IgD-negative memory B cell (primary cell): ENCODE measurements around the gene BAG1. TPM values are rescaled to one million over a fixed set of nuclear protein-coding genes. Genes with fewer than 3 reads are reported as not detected.

Experiments used
- H3K27ac Mint-ChIP-seq, 3 donors: one replicate each; pipeline ENCODE4 v1.8.0; 2020 to 2022; ENCODE audit warnings: mild to moderate bottlenecking in 3 of 3, mixed read lengths in 3 of 3, moderate library complexity in 1 of 3
- H3K27me3 Mint-ChIP-seq: one replicate; pipeline ENCODE4 v1.8.0; 2021; ENCODE audit warnings: mixed read lengths
- H3K36me3 Mint-ChIP-seq: one replicate; pipeline ENCODE4 v1.8.0; 2020; ENCODE audit warnings: mild to moderate bottlenecking, mixed read lengths
- H3K4me1 Mint-ChIP-seq, 3 donors: one replicate each; pipeline ENCODE4 v1.8.0; 2020 to 2022; ENCODE audit warnings: mixed read lengths in 3 of 3, mild to moderate bottlenecking in 1 of 3
- H3K4me3 Mint-ChIP-seq, 4 donors: one replicate each; pipeline ENCODE4 v1.8.0; 2020 to 2022; ENCODE audit warnings: mild to moderate bottlenecking in 4 of 4, mixed read lengths in 4 of 4, moderate library complexity in 3 of 4
- H3K9me3 Mint-ChIP-seq, 3 donors: one replicate each; pipeline ENCODE4 v1.8.0; 2020 to 2021; ENCODE audit warnings: mixed read lengths in 3 of 3, mild to moderate bottlenecking in 1 of 3
- polyA plus RNA-seq: library from polyadenylated mRNA; unstranded; fragments of 300-500 nt; fragmentation: Illumina TruSeq; gene quantifications from one replicate; pipeline ENCODE4 v1.2.3, GENCODE V29; 2021

Gene BAG1
- polyA plus RNA-seq, 1 donor from 2014 or later: 89.3 TPM

DNA sequence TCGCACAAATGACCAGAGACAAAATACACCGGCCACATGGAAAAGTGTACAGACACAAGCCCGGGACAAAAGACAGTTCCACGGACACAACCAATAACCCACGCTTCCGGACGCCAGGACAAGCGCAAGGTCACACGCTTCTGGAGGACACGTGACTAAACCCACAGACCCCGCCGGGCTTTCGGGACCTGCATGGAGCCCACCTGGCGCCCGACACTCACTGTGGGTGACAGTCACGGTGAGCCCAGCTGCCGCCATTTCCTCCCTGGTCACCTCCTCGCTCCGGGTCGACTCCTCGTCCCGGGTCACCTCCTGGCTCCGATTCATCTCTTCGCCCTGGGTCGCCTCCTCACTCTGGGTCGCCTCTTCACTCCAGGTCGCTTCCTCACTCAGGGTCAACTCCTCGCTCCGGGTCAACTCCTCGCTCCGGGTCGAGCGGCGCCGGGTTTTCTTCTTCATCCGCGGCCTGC is 470 bp downstream of the BAG1 start:
- H3K9me3 Mint-ChIP-seq: no peaks in the 10 kb centered on the region
- H3K4me1 Mint-ChIP-seq: peaks cover 16 to 33% (median 22%) of the 10 kb centered on the region in 3 donors
- no peaks in the 10 kb centered on the region for H3K27me3 Mint-ChIP-seq
- peak overlapping the region; percentile 55 to 93 (median 91) for H3K27ac Mint-ChIP-seq
- peak overlapping the region; percentile 93 to 98 (median 95) for H3K4me3 Mint-ChIP-seq
- H3K36me3 Mint-ChIP-seq: peaks cover 3% of the 10 kb centered on the region

DNA sequence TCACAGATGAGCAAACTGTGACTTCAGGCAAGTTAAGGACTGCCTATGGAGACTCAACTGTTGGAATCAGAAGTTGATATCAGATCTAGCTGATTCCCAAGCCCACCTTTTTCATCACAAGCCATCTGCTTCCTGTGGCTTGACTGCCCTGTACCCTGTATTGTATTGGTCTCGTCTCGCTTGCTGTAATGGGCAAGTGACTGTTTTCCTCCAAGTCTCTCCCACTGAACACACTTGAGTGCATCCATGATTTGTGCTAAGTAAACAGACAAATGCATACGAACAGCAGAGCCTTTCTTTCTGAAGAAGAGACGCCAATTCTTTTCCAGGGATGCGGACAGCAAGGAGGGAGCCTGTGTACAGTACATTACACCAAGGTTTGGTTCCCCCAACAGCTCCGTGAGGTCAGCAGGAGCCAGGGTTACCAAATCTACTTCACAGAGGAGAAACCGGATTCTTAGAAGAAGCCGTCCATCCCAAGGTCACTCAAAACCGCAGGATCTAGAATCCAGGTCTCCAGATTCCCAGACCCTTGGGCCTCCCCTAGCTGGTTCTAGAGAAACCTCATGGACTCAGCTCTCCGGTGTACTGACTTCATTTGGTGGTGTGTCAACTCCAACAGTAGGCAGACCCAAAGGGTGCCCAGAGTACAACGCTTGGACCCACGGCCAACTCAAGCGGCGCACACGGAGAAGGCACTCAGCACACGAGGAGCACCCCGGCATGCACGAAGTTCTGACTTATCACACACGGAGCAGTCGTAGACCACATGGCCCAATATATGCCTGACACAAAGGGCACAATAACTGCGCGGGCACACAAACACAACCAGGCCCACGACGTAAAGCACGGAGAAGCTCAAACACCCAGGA is 1.1 kb downstream of the BAG1 start:
- Mint-ChIP-seq H3K27me3 (no peaks in the 10 kb centered on the region), H3K36me3 (peaks cover 3% of the 10 kb centered on the region), H3K4me3 (peak overlapping the region; percentile 93 to 98 (median 95)), H3K9me3 (no peaks in the 10 kb centered on the region), H3K27ac (peak overlapping the region; percentile 55 to 93 (median 91)), H3K4me1 (peaks cover 18 to 33% (median 22%) of the 10 kb centered on the region in 3 donors)

DNA sequence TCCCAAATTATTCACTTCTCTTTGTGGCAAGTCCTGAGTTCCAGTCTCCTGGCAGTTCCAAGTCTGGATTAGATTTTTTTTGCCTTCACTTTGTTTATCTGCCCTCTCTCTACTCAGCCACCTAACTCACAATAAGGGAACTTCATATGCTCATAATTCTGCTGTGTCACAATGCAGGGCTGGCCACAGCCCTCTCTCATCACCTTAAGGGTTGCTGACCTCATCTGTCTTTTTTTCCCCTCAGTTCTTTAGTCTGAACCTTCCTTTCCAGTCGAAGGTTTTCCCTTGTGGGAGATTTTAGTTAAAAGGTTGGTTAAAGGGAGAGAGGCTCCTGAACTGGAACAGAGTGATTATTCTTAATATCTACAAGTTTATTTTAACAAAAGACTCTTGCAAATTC is 4.1 kb downstream of the BAG1 start:
- Mint-ChIP-seq H3K36me3 (peaks cover 4% of the 10 kb centered on the region), H3K4me1 (peaks cover 18 to 20% (median 19%) of the 10 kb centered on the region in 3 donors), H3K9me3 (no peaks in the 10 kb centered on the region), H3K27ac (no peak overlapping the region), H3K4me3 (no peak overlapping the region), H3K27me3 (no peaks in the 10 kb centered on the region)

DNA sequence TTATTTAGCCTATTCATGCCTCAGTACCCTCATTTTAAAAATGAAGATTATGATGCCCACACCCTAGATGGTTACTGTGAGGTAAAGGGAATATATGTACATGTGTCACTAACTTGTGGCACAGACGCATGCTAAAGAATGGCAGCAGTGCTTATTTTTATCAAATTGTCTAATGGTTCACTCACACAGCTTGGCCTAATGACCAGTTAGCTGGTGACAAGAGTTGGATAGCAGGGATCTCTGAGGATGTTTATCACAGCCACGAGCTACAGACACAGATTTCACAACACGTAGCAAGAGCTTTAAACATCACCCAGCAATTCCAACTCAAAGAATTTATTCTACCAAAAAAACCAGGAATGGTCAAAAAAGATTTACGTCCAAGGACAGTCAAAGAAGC is 7.2 kb downstream of the BAG1 start:
- no peak overlapping the region for H3K4me3 Mint-ChIP-seq
- no peaks in the 10 kb centered on the region for H3K27me3 Mint-ChIP-seq
- peaks cover 4% of the 10 kb centered on the region for H3K36me3 Mint-ChIP-seq
- peaks cover 1 to 7% (median 5%) of the 10 kb centered on the region in 3 donors for H3K4me1 Mint-ChIP-seq
- no peak overlapping the region for H3K27ac Mint-ChIP-seq
- no peaks in the 10 kb centered on the region for H3K9me3 Mint-ChIP-seq

DNA sequence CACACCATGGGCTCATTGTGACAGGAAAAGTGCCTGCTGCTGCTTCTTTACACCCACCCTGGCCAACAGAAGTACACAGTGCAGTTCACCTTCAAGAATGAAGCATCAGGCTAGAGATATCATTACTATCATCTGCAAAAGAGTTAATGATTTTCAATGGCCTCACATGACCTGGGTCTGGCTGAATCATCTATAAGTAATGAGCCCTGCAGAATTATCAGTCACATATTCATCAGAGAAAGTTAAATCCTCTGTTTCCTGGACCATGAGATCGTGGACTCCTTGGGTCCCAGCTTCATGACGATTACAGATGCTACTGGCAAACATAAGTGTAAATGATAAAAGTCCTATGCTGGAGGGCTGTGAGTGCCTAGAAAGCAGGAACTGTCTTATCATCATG is 8.3 kb downstream of the BAG1 start:
- H3K27ac Mint-ChIP-seq: no peak overlapping the region
- peaks cover 4% of the 10 kb centered on the region for H3K36me3 Mint-ChIP-seq
- H3K9me3 Mint-ChIP-seq: no peaks in the 10 kb centered on the region

DNA sequence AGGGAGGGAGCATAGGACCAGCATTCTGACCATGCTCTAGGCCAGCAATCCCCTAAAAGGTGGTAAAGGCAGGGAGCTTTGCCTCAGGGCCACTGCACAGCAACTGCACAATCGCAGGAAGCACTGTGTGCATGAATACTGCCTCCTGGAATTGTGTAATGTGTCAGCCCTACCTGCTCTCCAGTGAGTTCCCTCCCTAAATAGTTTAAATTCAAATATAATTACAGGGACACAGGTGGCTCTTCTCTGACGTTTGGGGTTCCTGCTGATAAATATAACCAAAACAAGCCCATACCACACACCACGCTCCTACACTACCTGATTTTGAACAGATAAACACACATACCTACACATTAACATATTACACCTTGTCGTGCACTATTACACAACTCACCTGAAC is 9.0 kb downstream of the BAG1 start:
- Mint-ChIP-seq H3K36me3 (peaks cover 4% of the 10 kb centered on the region), H3K27me3 (no peaks in the 10 kb centered on the region), H3K4me3 (peak overlapping the region in 1 of 4 donors; percentile 1), H3K4me1 (peaks cover 1 to 9% (median 5%) of the 10 kb centered on the region in 3 donors), H3K9me3 (no peaks in the 10 kb centered on the region), H3K27ac (no peak overlapping the region)

More for the DNA sequence above, 8.3 kb downstream of the BAG1 start:
- Mint-ChIP-seq H3K27me3 (no peaks in the 10 kb centered on the region), H3K4me1 (peaks cover 1 to 7% (median 5%) of the 10 kb centered on the region in 3 donors), H3K4me3 (no peak overlapping the region)

DNA sequence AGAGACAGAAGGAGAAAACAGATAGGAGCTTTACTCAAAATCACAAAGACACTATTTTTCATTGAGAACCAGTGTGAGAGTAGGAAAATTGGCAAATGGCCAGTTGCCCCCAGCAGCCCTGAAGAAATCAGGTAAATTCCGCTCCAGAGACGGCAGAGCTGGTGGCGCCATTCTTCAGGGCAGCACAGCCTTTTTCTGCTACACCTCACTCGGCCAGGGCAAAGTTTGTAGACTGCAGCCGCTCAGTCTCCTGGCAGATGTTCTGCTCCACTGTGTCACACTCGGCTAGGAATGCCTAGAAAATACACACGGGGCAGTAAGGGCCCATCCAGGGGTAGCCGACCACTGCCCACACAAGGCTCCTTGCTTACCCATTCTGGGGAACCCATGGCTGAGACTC is 9.5 kb downstream of the BAG1 start:
- Mint-ChIP-seq H3K9me3 (no peaks in the 10 kb centered on the region), H3K36me3 (peaks cover 4% of the 10 kb centered on the region), H3K4me3 (no peak overlapping the region), H3K27me3 (no peaks in the 10 kb centered on the region), H3K27ac (peak overlapping the region in 1 of 3 donors; percentile 19), H3K4me1 (peaks cover 3 to 9% (median 5%) of the 10 kb centered on the region in 3 donors)

DNA sequence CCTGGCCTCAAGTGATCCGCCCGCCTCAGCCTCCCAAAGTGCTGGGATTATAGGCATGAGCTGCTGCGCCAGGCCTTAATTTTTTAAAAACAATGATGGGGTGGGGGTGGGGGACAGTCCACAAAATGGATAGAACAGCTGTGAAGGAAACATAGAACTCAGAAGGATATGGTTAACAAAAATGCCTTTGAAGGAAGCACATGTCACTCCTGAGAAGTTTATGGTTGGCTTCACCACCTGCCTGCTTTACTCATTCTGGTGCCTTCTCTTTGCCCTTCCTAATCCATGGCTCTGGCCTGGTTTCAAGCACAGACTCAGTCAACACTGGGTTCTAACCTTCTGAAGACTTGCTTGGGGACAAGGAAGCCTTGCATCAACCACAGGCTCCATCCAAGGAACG is 10.3 kb downstream of the BAG1 start:
- no peak overlapping the region for H3K4me3 Mint-ChIP-seq
- H3K27ac Mint-ChIP-seq: no peak overlapping the region
- peaks cover 4% of the 10 kb centered on the region for H3K36me3 Mint-ChIP-seq
- H3K27me3 Mint-ChIP-seq: no peaks in the 10 kb centered on the region
- peaks cover 9 to 15% (median 11%) of the 10 kb centered on the region in 3 donors for H3K4me1 Mint-ChIP-seq
- no peaks in the 10 kb centered on the region for H3K9me3 Mint-ChIP-seq

DNA sequence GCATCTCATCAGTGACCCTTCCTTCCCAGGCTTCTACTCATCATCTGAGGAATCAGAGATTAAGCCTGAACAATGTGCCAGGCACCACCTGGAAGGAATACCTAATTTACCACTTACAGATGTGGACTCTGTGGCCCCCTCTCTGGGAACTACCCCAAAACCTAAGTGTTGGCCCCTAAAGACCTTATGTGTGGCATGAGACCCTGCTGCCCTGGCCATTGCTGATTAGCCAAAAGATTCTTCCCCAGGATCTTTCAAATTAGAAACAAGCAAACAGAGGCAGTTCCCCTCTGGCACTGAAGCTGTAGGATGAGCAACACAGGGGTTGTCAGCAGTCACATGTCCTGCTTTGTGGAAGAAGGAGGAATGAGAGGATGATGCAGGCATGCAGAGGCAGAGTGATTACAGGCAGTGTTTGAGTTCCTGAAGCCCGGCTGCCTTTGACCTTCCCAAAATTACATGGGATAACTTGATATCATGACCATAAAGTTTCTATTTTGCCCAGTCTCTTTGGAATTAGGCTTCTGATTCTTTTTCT is 14.0 kb downstream of the BAG1 start:
- no peak overlapping the region for H3K27ac Mint-ChIP-seq
- no peaks in the 10 kb centered on the region for H3K27me3 Mint-ChIP-seq

DNA sequence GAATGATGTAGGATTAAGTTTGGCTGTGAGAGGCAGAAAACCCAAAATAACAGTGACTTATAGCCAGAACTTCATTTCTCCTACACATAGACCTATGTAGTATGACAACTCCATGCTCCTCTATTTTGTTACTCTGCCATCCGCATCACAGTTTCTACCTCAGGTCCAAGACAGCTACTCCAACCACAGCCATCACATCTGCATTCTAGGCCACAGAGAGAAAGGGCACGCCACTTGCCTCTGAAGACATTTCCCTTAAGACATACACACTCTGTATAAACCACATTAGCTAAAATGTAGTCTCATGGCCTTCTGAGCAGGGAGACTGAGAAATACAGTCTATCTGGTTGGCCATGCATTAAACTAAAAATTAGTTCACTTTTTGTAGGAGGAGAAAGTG is 14.5 kb downstream of the BAG1 start:
- no peaks in the 10 kb centered on the region for H3K27me3 Mint-ChIP-seq
- H3K4me1 Mint-ChIP-seq: peaks cover 4 to 14% (median 12%) of the 10 kb centered on the region in 3 donors
- peak overlapping the region in 1 of 3 donors; percentile 80 for H3K27ac Mint-ChIP-seq
- peaks cover 4% of the 10 kb centered on the region for H3K36me3 Mint-ChIP-seq
- no peak overlapping the region for H3K4me3 Mint-ChIP-seq
- no peaks in the 10 kb centered on the region for H3K9me3 Mint-ChIP-seq

More for the DNA sequence above, 14.0 kb downstream of the BAG1 start:
- H3K36me3 Mint-ChIP-seq: peaks cover 4% of the 10 kb centered on the region
- H3K4me3 Mint-ChIP-seq: no peak overlapping the region
- H3K9me3 Mint-ChIP-seq: no peaks in the 10 kb centered on the region
- H3K4me1 Mint-ChIP-seq: peaks cover 4 to 14% (median 12%) of the 10 kb centered on the region in 3 donors

DNA sequence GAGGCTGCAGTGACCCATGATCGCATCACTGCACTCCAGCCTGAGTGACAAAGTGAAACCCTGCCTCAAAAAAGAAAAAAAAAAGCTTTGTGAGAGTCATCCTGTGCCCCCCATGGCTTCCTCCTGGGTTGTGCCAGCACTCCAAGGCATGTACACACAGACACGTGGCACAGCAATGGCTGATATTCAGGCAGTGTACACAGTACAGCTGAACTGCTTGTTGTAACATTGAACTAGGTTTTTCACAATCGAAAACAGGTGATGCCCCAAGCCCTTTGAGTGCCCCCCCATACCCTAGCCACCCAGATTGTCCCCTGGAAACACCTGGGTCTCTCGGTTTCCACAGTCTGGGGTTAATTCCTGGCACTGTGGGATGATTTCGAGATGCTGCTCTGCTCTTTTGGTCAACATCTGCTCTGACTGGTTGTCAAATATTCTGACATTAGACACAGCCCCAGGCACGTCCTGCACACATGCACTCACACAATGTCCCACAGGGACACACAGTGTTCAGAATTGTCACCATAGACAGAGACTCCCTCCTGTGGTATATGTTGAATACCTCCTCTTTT is 15.3 kb downstream of the BAG1 start:
- H3K4me3 Mint-ChIP-seq: no peak overlapping the region
- H3K27ac Mint-ChIP-seq: no peak overlapping the region
- peaks cover 4 to 14% (median 12%) of the 10 kb centered on the region in 3 donors for H3K4me1 Mint-ChIP-seq
- H3K36me3 Mint-ChIP-seq: peaks cover 4% of the 10 kb centered on the region
- H3K27me3 Mint-ChIP-seq: no peaks in the 10 kb centered on the region
- H3K9me3 Mint-ChIP-seq: no peaks in the 10 kb centered on the region

DNA sequence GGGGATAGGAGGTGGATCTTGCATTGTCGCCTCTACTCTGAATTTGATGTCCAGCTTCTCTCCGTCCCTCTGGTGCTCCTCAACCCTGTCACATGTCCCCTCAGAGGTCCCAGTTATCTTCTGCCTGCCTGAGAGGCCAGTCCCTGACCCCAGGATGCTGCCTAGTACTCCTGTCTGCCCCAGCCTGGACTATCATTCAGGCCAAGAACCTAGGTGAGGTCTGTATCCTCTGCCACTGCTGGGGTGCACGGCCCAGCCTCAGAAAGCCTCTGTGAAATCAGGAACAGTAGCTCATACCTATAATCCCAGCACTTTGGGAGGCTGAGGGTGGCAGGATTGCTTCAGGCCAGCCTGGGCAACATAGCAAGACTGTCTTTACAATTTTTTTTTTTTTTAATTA is 15.9 kb downstream of the BAG1 start:
- H3K4me1 Mint-ChIP-seq: peaks cover 4 to 14% (median 12%) of the 10 kb centered on the region in 3 donors

DNA sequence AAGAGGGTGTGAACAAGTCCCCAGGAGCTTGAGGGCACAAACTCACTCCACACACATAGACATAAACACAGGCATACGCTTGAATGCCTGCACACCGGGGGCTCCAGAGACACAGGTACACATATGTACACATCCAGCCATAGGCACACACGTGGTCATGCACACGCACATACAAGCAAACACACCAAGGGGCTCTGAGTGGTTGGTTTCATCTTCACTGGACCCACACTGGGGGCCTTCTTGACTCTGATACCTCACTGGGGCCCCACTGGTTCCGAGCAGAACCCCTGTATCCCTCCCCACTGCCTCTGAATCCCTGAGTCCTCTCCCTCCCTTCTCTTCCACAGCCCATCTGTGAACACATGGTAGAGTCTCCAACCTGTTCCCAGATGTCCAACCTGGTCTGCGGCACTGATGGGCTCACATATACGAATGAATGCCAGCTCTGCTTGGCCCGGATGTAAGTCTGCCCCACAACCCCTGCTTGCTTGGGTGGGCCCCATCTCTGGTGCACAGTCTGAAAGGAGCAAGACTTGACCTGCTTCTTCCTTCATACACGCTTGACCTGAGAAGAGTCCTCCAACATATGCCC is 18.1 kb downstream of the BAG1 start:
- no peak overlapping the region for H3K4me3 Mint-ChIP-seq
- peaks cover 4 to 14% (median 12%) of the 10 kb centered on the region in 3 donors for H3K4me1 Mint-ChIP-seq
- no peaks in the 10 kb centered on the region for H3K9me3 Mint-ChIP-seq
- no peaks in the 10 kb centered on the region for H3K27me3 Mint-ChIP-seq
- H3K27ac Mint-ChIP-seq: peak overlapping the region in 1 of 3 donors; percentile 63
- H3K36me3 Mint-ChIP-seq: peaks cover 2% of the 10 kb centered on the region

More for the DNA sequence above, 15.9 kb downstream of the BAG1 start:
- H3K4me3 Mint-ChIP-seq: no peak overlapping the region
- peaks cover 4% of the 10 kb centered on the region for H3K36me3 Mint-ChIP-seq
- H3K27ac Mint-ChIP-seq: peak overlapping the region in 1 of 3 donors; percentile 78
- no peaks in the 10 kb centered on the region for H3K9me3 Mint-ChIP-seq
- H3K27me3 Mint-ChIP-seq: no peaks in the 10 kb centered on the region

DNA sequence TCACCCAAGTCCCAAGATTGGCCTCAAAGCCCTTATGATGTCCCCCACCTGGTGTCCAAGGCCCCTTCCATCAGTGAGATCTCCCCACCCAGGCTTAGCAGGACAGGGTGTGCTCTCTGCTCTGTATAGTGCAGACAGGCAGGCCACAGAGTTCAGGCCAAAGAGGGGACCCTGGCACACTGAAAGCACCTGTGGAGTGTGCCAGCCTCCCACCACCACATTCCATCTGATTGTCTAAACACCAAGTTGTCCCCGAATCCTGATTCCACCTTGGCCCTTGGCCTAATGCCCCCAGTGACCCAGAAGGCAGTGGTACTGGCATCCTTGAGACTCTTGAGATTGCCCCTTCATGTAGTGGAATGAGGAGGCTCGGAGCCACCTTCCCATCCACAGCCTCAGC is 19.2 kb downstream of the BAG1 start:
- no peaks in the 10 kb centered on the region for H3K9me3 Mint-ChIP-seq
- peaks cover 4 to 14% (median 10%) of the 10 kb centered on the region in 3 donors for H3K4me1 Mint-ChIP-seq
- peaks cover 2% of the 10 kb centered on the region for H3K36me3 Mint-ChIP-seq
- H3K27ac Mint-ChIP-seq: no peak overlapping the region
- H3K4me3 Mint-ChIP-seq: no peak overlapping the region
- H3K27me3 Mint-ChIP-seq: peaks cover 5% of the 10 kb centered on the region
